Thymus (tissue), 11 donors: ENCODE measurements around the gene TAF11L9. TPM values are rescaled to one million over a fixed set of nuclear protein-coding genes. Genes with fewer than 3 reads are reported as not detected.
"Not testable (repeated sequence)": the region's sequence is repeated elsewhere in the genome, so short reads cannot be mapped to it uniquely, and the experiment has no call there.

Source experiments
- DNase-seq, 9 donors: peaks; one replicate each; pipeline ENCODE4 v3.0.0-alpha.2; 2013; ENCODE audit warnings: low spot score in 9 of 9, low read depth in 6 of 9, missing footprints in 1 of 9
- H3K27ac ChIP-seq, 2 donors: one replicate each; pipeline ENCODE4 v1.5.1; 2013; ENCODE audit warnings: control low read depth in 1 of 2, low read depth in 1 of 2, low read length in 1 of 2, mild to moderate bottlenecking in 1 of 2, moderate library complexity in 1 of 2
- H3K27me3 ChIP-seq, 2 donors: one replicate each; pipeline ENCODE4 v1.5.1; 2013; ENCODE audit warnings: low read length in 1 of 2; ENCODE audit not compliant: control insufficient read depth in 2 of 2, insufficient read depth in 1 of 2
- H3K36me3 ChIP-seq, 2 donors: one replicate each; pipeline ENCODE4 v1.5.1; 2013; ENCODE audit warnings: low read length in 1 of 2, mild to moderate bottlenecking in 1 of 2, moderate library complexity in 1 of 2; ENCODE audit not compliant: control insufficient read depth in 2 of 2, insufficient read depth in 2 of 2
- H3K4me1 ChIP-seq, 2 donors: one replicate each; pipeline ENCODE4 v1.5.1; 2013; ENCODE audit warnings: low read length in 2 of 2; ENCODE audit not compliant: control insufficient read depth in 2 of 2, insufficient read depth in 2 of 2
- H3K4me3 ChIP-seq, 2 donors: one replicate each; pipeline ENCODE4 v1.5.1; 2013; ENCODE audit warnings: low read length in 2 of 2, control low read depth in 1 of 2, mild to moderate bottlenecking in 1 of 2
- H3K9me3 ChIP-seq, 2 donors: one replicate each; pipeline ENCODE4 v1.5.1; 2013; ENCODE audit warnings: low read length in 1 of 2, mild to moderate bottlenecking in 1 of 2; ENCODE audit not compliant: control insufficient read depth in 2 of 2, insufficient read depth in 1 of 2
- WGBS: extraction: QIAGEN DNeasy Blood & Tissue Kit; methylation state at CpG from one replicate; pipeline ENCODE4 v1.1.7; 2013; 5-methylcytosine and 5-hydroxymethylcytosine counted together
- polyA plus RNA-seq: library from polyadenylated mRNA; stranded (reverse); fragments of 200-250 nt; gene quantifications from one replicate; pipeline ENCODE4 v1.2.3, GENCODE V29; 2013
- total RNA-seq: library from RNA; stranded (reverse); fragments of 120-200 nt; gene quantifications from one replicate; pipeline ENCODE4 v1.2.4, GENCODE V29; 2013
- donor health status: healthy.

TAF11L9 gene
- total and polyA plus RNA-seq, 2 donors, result not detected

DNA sequence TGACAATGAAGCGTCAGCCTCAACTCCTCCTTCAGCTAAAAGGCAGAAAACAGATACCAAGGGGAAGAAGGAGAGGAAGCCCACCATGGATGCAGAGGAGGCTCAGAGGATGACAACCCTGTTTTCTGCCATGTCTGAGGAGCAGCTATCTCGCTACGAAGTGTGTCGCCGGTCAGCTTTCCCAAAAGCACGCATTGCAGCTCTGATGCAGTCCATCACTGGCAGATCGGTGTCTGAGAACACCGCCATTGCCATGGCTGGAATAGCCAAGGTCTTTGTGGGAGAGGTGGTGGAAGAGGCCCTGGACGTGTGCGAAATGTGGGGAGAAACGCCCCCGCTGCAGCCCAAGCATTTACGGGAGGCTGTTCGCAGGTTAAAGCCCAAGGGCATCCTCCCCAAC is 10.8 kb upstream of the TAF11L9 start:
- H3K4me3 ChIP-seq, result no peak overlapping the region
- no peaks in the 10 kb centered on the region for H3K36me3 ChIP-seq
- H3K4me1 ChIP-seq, result no peaks in the 10 kb centered on the region
- H3K9me3 ChIP-seq, result peaks cover 3 to 10% of the 10 kb centered on the region in 2 donors
- DNase-seq, result no peak
- no peak overlapping the region for H3K27ac ChIP-seq
- WGBS, result 97% methylated on average over 14 of the region's 14 CpGs
- no peaks in the 10 kb centered on the region for H3K27me3 ChIP-seq

DNA sequence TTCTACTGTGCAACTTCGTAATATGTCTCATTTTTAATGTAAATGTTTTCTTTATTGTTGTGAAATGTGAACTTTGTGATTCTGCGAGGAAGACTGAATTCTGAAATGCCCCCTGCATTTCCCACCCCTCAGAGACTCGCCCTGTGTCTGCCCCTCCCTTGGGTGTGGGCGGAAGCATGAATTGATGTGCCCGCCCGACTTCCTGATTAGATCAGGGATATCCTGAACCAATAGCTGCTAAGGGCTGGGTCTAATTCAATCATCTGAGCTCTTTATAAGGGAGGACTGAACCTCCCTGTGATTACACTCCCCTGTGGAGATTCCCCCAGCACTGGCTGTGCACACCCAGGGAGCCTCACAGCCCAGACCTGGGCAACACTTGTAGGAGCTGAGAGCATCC is 9.7 kb upstream of the TAF11L9 start, which contains the start of gene TAF11L11:
Gene TAF11L11 (plus strand): TSS at position 304 of the 400 bp plus-strand sequence.
- H3K27ac ChIP-seq, H3K4me3 ChIP-seq, DNase-seq, H3K27me3 ChIP-seq, H3K4me1 ChIP-seq, H3K36me3 ChIP-seq, H3K9me3 ChIP-seq: not testable (repeated sequence)
- 89% methylated on average over 6 of the region's 6 CpGs for WGBS

DNA sequence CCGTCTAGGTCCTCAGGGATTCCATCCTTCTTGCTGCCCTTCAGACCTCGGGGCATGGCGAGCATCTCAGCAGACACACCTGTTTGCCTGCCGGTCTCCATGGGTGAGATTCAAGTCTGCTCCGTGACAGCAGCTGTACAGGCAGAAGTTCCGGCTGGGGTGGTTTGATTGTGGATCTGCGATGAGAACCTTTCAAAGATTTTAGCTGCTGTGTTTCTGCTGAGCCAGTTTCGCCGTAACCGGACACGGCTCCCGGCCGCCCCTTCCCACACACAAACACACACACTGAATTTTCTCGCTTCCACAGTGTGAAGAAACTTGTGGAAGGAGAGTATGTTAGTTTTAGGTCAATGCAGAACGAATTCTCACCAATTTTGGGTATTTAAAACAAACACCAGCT is 3.5 kb upstream of the TAF11L9 start, which contains the start of gene TAF11L10:
Gene TAF11L10 (minus strand): TSS at position 101 of the 400 bp plus-strand sequence.
- H3K27me3 ChIP-seq, H3K27ac ChIP-seq, H3K4me1 ChIP-seq, H3K9me3 ChIP-seq, H3K4me3 ChIP-seq, H3K36me3 ChIP-seq, DNase-seq: not testable (repeated sequence)
- no CpG with 5 or more reads among the region's 15 CpGs for WGBS

DNA sequence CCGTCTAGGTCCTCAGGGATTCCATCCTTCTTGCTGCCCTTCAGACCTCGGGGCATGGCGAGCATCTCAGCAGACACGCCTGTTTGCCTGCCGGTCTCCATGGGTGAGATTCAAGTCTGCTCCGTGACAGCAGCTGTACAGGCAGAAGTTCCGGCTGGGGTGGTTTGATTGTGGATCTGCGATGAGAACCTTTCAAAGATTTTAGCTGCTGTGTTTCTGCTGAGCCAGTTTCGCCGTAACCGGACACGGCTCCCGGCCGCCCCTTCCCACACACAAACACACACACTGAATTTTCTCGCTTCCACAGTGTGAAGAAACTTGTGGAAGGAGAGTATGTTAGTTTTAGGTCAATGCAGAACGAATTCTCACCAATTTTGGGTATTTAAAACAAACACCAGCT is 3.3 kb downstream of the TAF11L9 start, which contains the start of gene TAF11L8:
Gene TAF11L8 (minus strand): TSS at position 101 of the 400 bp plus-strand sequence.
- not testable (repeated sequence) for H3K4me1 ChIP-seq, H3K9me3 ChIP-seq, H3K36me3 ChIP-seq, H3K27me3 ChIP-seq, H3K27ac ChIP-seq, DNase-seq, H3K4me3 ChIP-seq
- WGBS, result no CpG with 5 or more reads among the region's 16 CpGs

DNA sequence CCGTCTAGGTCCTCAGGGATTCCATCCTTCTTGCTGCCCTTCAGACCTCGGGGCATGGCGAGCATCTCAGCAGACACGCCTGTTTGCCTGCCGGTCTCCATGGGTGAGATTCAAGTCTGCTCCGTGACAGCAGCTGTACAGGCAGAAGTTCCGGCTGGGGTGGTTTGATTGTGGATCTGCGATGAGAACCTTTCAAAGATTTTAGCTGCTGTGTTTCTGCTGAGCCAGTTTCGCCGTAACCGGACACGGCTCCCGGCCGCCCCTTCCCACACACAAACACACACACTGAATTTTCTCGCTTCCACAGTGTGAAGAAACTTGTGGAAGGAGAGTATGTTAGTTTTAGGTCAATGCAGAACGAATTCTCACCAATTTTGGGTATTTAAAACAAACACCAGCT is 8.5 kb downstream of the TAF11L9 start, which contains the start of gene TAF11L7:
Gene TAF11L7 (minus strand): TSS at position 101 of the 400 bp plus-strand sequence.
- H3K4me1 ChIP-seq, H3K9me3 ChIP-seq, H3K27ac ChIP-seq, H3K27me3 ChIP-seq, DNase-seq, H3K4me3 ChIP-seq, H3K36me3 ChIP-seq: not testable (repeated sequence)
- no CpG with 5 or more reads among the region's 16 CpGs for WGBS

Other genes with a start within 250 kb of the TAF11L9 start
- not detected for gene TAF11L2, start 96.2 kb downstream of the TAF11L9 start, total RNA-seq
- gene TAF11L2, start 96.2 kb downstream of the TAF11L9 start, polyA plus RNA-seq, result 0.18 TPM
- not detected for gene TAF11L3, start 76.0 kb downstream of the TAF11L9 start, total RNA-seq
- not detected for gene TAF11L3, start 76.0 kb downstream of the TAF11L9 start, polyA plus RNA-seq
- not detected for gene TAF11L4, start 72.6 kb downstream of the TAF11L9 start, total RNA-seq
- gene TAF11L4, start 72.6 kb downstream of the TAF11L9 start, polyA plus RNA-seq, result not detected
- not detected for gene TAF11L5, start 69.2 kb downstream of the TAF11L9 start, total RNA-seq
- gene TAF11L5, start 69.2 kb downstream of the TAF11L9 start, polyA plus RNA-seq, result not detected
- not detected for gene TAF11L6, start 65.7 kb downstream of the TAF11L9 start, total RNA-seq
- not detected for gene TAF11L6, start 65.7 kb downstream of the TAF11L9 start, polyA plus RNA-seq
- gene TAF11L7, start 8.6 kb downstream of the TAF11L9 start, total RNA-seq, result not detected
- gene TAF11L7, start 8.6 kb downstream of the TAF11L9 start, polyA plus RNA-seq, result not detected
- not detected for gene TAF11L8, start 3.4 kb downstream of the TAF11L9 start, total RNA-seq
- not detected for gene TAF11L8, start 3.4 kb downstream of the TAF11L9 start, polyA plus RNA-seq
- not detected for gene TAF11L10, start 3.4 kb upstream of the TAF11L9 start, total RNA-seq
- not detected for gene TAF11L10, start 3.4 kb upstream of the TAF11L9 start, polyA plus RNA-seq
- gene TAF11L11, start 9.8 kb upstream of the TAF11L9 start, total RNA-seq, result not detected
- 0.11 TPM for gene TAF11L11, start 9.8 kb upstream of the TAF11L9 start, polyA plus RNA-seq
- gene TAF11L12, start 16.0 kb upstream of the TAF11L9 start, total RNA-seq, result not detected
- 0.09 TPM for gene TAF11L12, start 16.0 kb upstream of the TAF11L9 start, polyA plus RNA-seq
- not detected for gene TAF11L13, start 37.7 kb upstream of the TAF11L9 start, total RNA-seq
- gene TAF11L13, start 37.7 kb upstream of the TAF11L9 start, polyA plus RNA-seq, result not detected
- not detected for gene TAF11L14, start 40.1 kb upstream of the TAF11L9 start, total RNA-seq
- gene TAF11L14, start 40.1 kb upstream of the TAF11L9 start, polyA plus RNA-seq, result 0.14 TPM